Pancreas (tissue), 10 donors: Measurements from ENCODE around the gene CFHR2. TPM values are rescaled to one million over a fixed set of nuclear protein-coding genes. Genes with fewer than 3 reads are reported as not detected.
"Not testable (repeated sequence)": the region's sequence is repeated elsewhere in the genome, so short reads cannot be mapped to it uniquely, and the experiment has no call there.

Experiments
- ATAC-seq, 4 donors: fragments of 200-7000 bp; cut with Tn5 transposase; one replicate each; pipeline versions ENCODE4 v1.8.0 to v1.9.1; 2020; ENCODE audit warnings: mild to moderate bottlenecking in 4 of 4, moderate library complexity in 4 of 4
- DNase-seq, 6 donors: peaks; one replicate each; pipeline ENCODE4 v3.0.0-alpha.2; 2020
- FAIRE-seq: peaks from 2 replicates; lab custom pipeline; 2012; peaks lifted over from hg19 to GRCh38; lab: Jason Lieb, UNC
- H3K27ac ChIP-seq, 4 donors: fragments of 200-600 bp; sonication (generic); 1 replicate in 3 of 4; 2 replicates in 1 of 4; pipeline versions ENCODE4 v1.5.0 to v1.8.0; 2020
- H3K27me3 ChIP-seq, 4 donors: fragments of 200-600 bp; one replicate each; pipeline ENCODE4 v1.8.0; 2021
- H3K36me3 ChIP-seq, 3 donors: fragments of 200-600 bp; sonication (generic) in 1 of 3; one replicate each; pipeline versions ENCODE4 v1.5.0 to v1.8.0; 2020 to 2021
- H3K4me1 ChIP-seq, 3 donors: fragments of 200-600 bp; one replicate each; pipeline ENCODE4 v1.8.0; 2021
- H3K4me3 ChIP-seq, 4 donors: fragments of 200-600 bp; sonication (generic) in 2 of 4; one replicate each; pipeline versions ENCODE4 v1.5.0 to v1.8.0; 2020 to 2021
- H3K9me3 ChIP-seq, 4 donors: fragments of 200-600 bp; one replicate each; pipeline ENCODE4 v1.8.0; 2021
- WGBS, 2 donors: extraction: QIAGEN DNeasy Blood & Tissue Kit; methylation state at CpG; one replicate each; pipeline ENCODE4 v1.1.7; 2013; 5-methylcytosine and 5-hydroxymethylcytosine counted together
- intact Hi-C, 3 donors: fragments of 100-400 bp; cut with DNase I; formaldehyde crosslinking; loops; one replicate each; pipeline versions ENCODE4 v1.11.1 to v1.14.2; 2022
- polyA plus RNA-seq, 2 donors: library from polyadenylated mRNA; stranded (reverse); fragments of 200-250 nt; gene quantifications; one replicate each; pipeline ENCODE4 v1.2.3, GENCODE V29; 2013
- total RNA-seq, 6 donors: library from RNA; stranded (reverse); fragmentation: NEBNext Ultra II Directional in 4 of 6; extraction: Animal tissue kit (Norgen Biotek cat#: 25700) in 4 of 6; gene quantifications; one replicate each; pipeline versions ENCODE4 v1.2.1 to v1.2.4, GENCODE V29; 2021 to 2023
- TF ChIP-seq, protein P1 (sequence below), 4 donors: fragments of 200-600 bp; sonication (generic) in 3 of 4; IDR thresholded peaks; one replicate each; pipeline versions ENCODE4 v1.5.0 to v1.8.0; 2021; ENCODE audit warnings: antibody characterized with exemption in 4 of 4
- donor health status: healthy with polysubstance abuse.
- donor health status: DM: no; HTN: no; CAD: no; lungs with moderate emphysema.
- donor health status: DM: no; HTN: no; CAD: no.
- donor health status: control.
- donor health status: control.
- donor health status: Bipolar disorder and iron deficiency.
- donor health status: DM: yes; HTN: yes; CAD: no.
- donor health status: DM: no; HTN: no; CAD: no.
- donor health status: DM: no; HTN: no; CAD: no.
- donor health status: DM: yes; HTN: yes; CAD: no.

The CFHR2 gene
- under 1 TPM in 2 of 6 donors, not detected in 4; 0.25 to 0.28 TPM for total RNA-seq
- not detected for polyA plus RNA-seq

DNA sequence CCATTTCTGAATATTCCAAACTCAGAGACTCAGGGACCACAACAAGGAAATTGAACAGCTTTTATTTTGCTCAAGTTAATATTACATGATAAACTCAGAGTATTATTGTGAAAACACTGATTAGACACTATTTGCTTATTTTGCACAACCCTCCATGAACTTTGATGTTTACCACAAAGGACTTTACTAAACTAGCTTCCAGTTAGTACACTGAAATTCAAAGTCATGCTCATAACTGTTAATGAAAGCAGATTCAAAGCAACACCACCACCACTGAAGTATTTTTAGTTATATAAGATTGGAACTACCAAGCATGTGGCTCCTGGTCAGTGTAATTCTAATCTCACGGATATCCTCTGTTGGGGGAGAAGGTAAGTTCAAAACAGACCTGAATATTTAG lies at the start of gene CFHR2:
CFHR2 (plus strand) TSS at position 171 of the 400 bp plus-strand sequence; CDS start at position 314, 143 bp downstream.
- H3K9me3 ChIP-seq, DNase-seq, H3K4me1 ChIP-seq, H3K27me3 ChIP-seq, H3K4me3 ChIP-seq, ATAC-seq, FAIRE-seq, H3K27ac ChIP-seq, H3K36me3 ChIP-seq, intact Hi-C loops: not testable (repeated sequence)
- no CpG with 5 or more reads among the region's 1 CpG for WGBS, 2 donors

GRCh38 chr1:196896355-196896754 lies 47.2 kb upstream of the CFHR2 start:
- H3K27me3 ChIP-seq: peaks cover 0 to 8% (median 0%) of the 10 kb centered on the region in 4 donors
- no peaks in the 10 kb centered on the region for H3K36me3 ChIP-seq
- ATAC-seq (no peak), FAIRE-seq (no peak), DNase-seq (no peak)
- intact Hi-C loops: no loop called here
- 27 to 30% methylated on average over 8 of the region's 8 CpGs for WGBS, 2 donors
- H3K4me3 ChIP-seq: no peak overlapping the region
- H3K4me1 ChIP-seq: no peaks in the 10 kb centered on the region
- no peak overlapping the region for H3K27ac ChIP-seq
- no peaks in the 10 kb centered on the region for H3K9me3 ChIP-seq
- TF ChIP-seq, protein P1, sequence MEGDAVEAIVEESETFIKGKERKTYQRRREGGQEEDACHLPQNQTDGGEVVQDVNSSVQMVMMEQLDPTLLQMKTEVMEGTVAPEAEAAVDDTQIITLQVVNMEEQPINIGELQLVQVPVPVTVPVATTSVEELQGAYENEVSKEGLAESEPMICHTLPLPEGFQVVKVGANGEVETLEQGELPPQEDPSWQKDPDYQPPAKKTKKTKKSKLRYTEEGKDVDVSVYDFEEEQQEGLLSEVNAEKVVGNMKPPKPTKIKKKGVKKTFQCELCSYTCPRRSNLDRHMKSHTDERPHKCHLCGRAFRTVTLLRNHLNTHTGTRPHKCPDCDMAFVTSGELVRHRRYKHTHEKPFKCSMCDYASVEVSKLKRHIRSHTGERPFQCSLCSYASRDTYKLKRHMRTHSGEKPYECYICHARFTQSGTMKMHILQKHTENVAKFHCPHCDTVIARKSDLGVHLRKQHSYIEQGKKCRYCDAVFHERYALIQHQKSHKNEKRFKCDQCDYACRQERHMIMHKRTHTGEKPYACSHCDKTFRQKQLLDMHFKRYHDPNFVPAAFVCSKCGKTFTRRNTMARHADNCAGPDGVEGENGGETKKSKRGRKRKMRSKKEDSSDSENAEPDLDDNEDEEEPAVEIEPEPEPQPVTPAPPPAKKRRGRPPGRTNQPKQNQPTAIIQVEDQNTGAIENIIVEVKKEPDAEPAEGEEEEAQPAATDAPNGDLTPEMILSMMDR (IDR thresholded peaks at IDR 0.05): no peak

GRCh38 chr1:196897158-196897828 lies 46.2 kb upstream of the CFHR2 start:
- intact Hi-C loops: no loop called here
- Histone ChIP-seq H3K4me3 (no peak overlapping the region), H3K36me3 (no peaks in the 10 kb centered on the region), H3K27ac (no peak overlapping the region), H3K4me1 (no peaks in the 10 kb centered on the region), H3K27me3 (peaks cover 0 to 8% (median 0%) of the 10 kb centered on the region in 4 donors), H3K9me3 (no peaks in the 10 kb centered on the region)
- FAIRE-seq (no peak), ATAC-seq (peak in 2 of 4 donors; percentile 20 to 27), DNase-seq (peak in 2 of 6 donors; percentile 12 to 50)
- WGBS, 2 donors: 7 to 11% methylated on average over 26 of the region's 26 CpGs
- TF ChIP-seq, protein P1 (IDR thresholded peaks at IDR 0.05): no peak

GRCh38 chr1:196902344-196902743 lies 41.2 kb upstream of the CFHR2 start:
- WGBS, 2 donors: 67 to 80% methylated on average over 2 of the region's 2 CpGs
- TF ChIP-seq, protein P1 (IDR thresholded peaks at IDR 0.05): no peak
- H3K4me3 ChIP-seq: no peak overlapping the region
- ATAC-seq (no peak), FAIRE-seq (no peak), DNase-seq (no peak)
- no peaks in the 10 kb centered on the region for H3K9me3 ChIP-seq
- no peaks in the 10 kb centered on the region for H3K36me3 ChIP-seq
- intact Hi-C loops: no loop called here
- H3K27ac ChIP-seq: no peak overlapping the region
- H3K27me3 ChIP-seq: no peaks in the 10 kb centered on the region
- H3K4me1 ChIP-seq: no peaks in the 10 kb centered on the region

- no peak for FAIRE-seq
- Histone ChIP-seq H3K9me3 (no peaks in the 10 kb centered on the region), H3K4me1 (no peaks in the 10 kb centered on the region), H3K27me3 (no peaks in the 10 kb centered on the region), H3K4me3 (no peak overlapping the region), H3K27ac (no peak overlapping the region), H3K36me3 (no peaks in the 10 kb centered on the region)
- no peak for DNase-seq
- no peak for ATAC-seq
- TF ChIP-seq, protein P1 (IDR thresholded peaks at IDR 0.05): no peak
- intact Hi-C loops: no loop called here
- 93 to 95% methylated on average over 2 of the region's 2 CpGs for WGBS, 2 donors
Measured at GRCh38 chr1:196910215-196910614, 33.3 kb upstream of the CFHR2 start.

DNA sequence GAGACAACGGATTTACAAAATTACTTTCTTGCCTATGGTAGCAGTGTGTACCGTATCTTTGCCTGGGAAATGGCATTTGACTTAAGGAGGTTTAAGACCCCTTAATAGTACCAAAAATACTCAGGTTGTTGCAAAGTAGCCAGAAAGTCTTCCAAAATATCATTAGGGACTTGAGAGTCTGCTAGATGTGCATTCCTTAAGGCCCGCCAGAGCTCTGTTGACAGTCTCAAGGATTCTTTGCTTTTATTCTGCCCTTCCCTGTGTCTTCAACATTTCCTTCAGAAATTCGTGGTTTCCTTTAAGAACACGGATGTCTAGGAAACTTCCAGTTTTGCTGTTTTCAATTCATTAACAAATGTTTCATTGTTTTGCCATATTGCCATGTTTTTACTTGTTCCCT lies 31.3 kb upstream of the CFHR2 start:
- DNase-seq, H3K36me3 ChIP-seq, H3K4me1 ChIP-seq, H3K27me3 ChIP-seq, H3K9me3 ChIP-seq, FAIRE-seq, ATAC-seq, intact Hi-C loops, H3K4me3 ChIP-seq, H3K27ac ChIP-seq: not testable (repeated sequence)
- WGBS, 2 donors: 38 to 54% methylated on average over 5 of the region's 5 CpGs

GRCh38 chr1:196926839-196927238 lies 16.7 kb upstream of the CFHR2 start:
- H3K4me3 ChIP-seq, H3K27ac ChIP-seq, DNase-seq, intact Hi-C loops, H3K36me3 ChIP-seq, H3K9me3 ChIP-seq, FAIRE-seq, H3K4me1 ChIP-seq, H3K27me3 ChIP-seq, ATAC-seq: not testable (repeated sequence)
- 40 to 81% methylated on average over 1 of the region's 1 CpG for WGBS, 2 donors

- H3K4me3 ChIP-seq, DNase-seq, ATAC-seq, H3K27me3 ChIP-seq, H3K4me1 ChIP-seq, intact Hi-C loops, H3K9me3 ChIP-seq, H3K27ac ChIP-seq, FAIRE-seq, H3K36me3 ChIP-seq: not testable (repeated sequence)
- WGBS, 2 donors: 65 to 88% methylated on average over 2 of the region's 2 CpGs
Measured at GRCh38 chr1:196932853-196933252, 10.7 kb upstream of the CFHR2 start.
